HepG2 (cell line): Measurements from ENCODE around the gene KCNMA1. TPM values are rescaled to one million over a fixed set of nuclear protein-coding genes. Genes with fewer than 3 reads are reported as not detected.

ENCODE experiments used
- ATAC-seq: fragments of 200-7000 bp; cut with Tn5 transposase; 3 replicates; pipeline ENCODE4 v1.9.1; 2020; ENCODE audit warnings: mild to moderate bottlenecking, moderate library complexity
- BruUV-seq: library from RNA; stranded (reverse); fragments of 400-500 nt; replicated peaks from 2 replicates; lab custom pipeline; 2021; lab: Mats Ljungman, UMichigan
- CTCF ChIA-PET: fragments of 300-600 bp; formaldehyde crosslinking; extraction: SDS; loops from one replicate; lab custom pipeline; 2021; ENCODE audit warnings: low total read pairs, inconsistent platforms, low intra/inter-chr PET ratio; lab: Yijun Ruan, JAX
- POLR2A ChIA-PET: fragments of 350-600 bp; sonication (Branson Sonifier 250); formaldehyde crosslinking; loops from one replicate; lab custom pipeline; 2020; ENCODE audit warnings: antibody characterized with exemption, inconsistent platforms; lab: Yijun Ruan, JAX
- DNase-seq: peaks from one replicate; pipeline ENCODE4 v3.0.0-alpha.2; 2015; ENCODE audit warnings: low spot score
- FAIRE-seq: peaks from 3 replicates; lab custom pipeline; 2011; peaks lifted over from hg19 to GRCh38; lab: Jason Lieb, UNC
- H2AFZ ChIP-seq: one replicate; pipeline ENCODE4 v1.6.1; 2011; ENCODE audit warnings: low read length, inconsistent platforms
- H3K27ac ChIP-seq: fragments of 300-600 bp; 3 replicates; pipeline ENCODE4 v1.8.0; 2011; ENCODE audit warnings: mixed run types, mild to moderate bottlenecking, mixed read lengths, low read length, inconsistent platforms; ENCODE audit not compliant: insufficient read depth; ENCODE audit errors: extremely low read length
- H3K27me3 ChIP-seq, 2 experiments: fragments of 200-600 bp in 1 of 2; 2 replicates in 1 of 2; 3 replicates in 1 of 2; pipeline versions ENCODE4 v1.6.0 to v1.8.0; 2011; ENCODE audit warnings: low read length in 2 of 2, mild to moderate bottlenecking in 2 of 2, moderate library complexity in 2 of 2, inconsistent platforms in 1 of 2; ENCODE audit not compliant: insufficient read depth in 2 of 2, control insufficient read depth in 1 of 2
- H3K36me3 ChIP-seq, 2 experiments: fragments of 200-600 bp in 1 of 2; replicated peaks in 1 of 2; 2 replicates in 1 of 2; 3 replicates in 1 of 2; pipeline versions ENCODE4 v1.5.1 to v1.8.0; 2011; ENCODE audit warnings: low read length in 2 of 2, inconsistent platforms in 1 of 2; ENCODE audit not compliant: insufficient read depth in 2 of 2, control insufficient read depth in 1 of 2
- H3K4me1 ChIP-seq: 2 replicates; pipeline ENCODE4 v1.5.1; 2012; ENCODE audit warnings: low read length, inconsistent platforms; ENCODE audit not compliant: insufficient read depth
- H3K4me2 ChIP-seq: 2 replicates; pipeline ENCODE4 v1.6.0; 2011; ENCODE audit warnings: low read depth, low read length, inconsistent platforms
- H3K4me3 ChIP-seq, 3 experiments: fragments of 200-600 bp in 1 of 3; sonication (generic), shearing (Covaris generic) in 1 of 3; replicated peaks in 1 of 3; 2 replicates each; pipeline ENCODE4 v1.5.1; 2011 to 2016; ENCODE audit warnings: low read length in 3 of 3, inconsistent platforms in 2 of 3, low read depth in 2 of 3, mild to moderate bottlenecking in 2 of 3, control low read depth in 1 of 3, mixed read lengths in 1 of 3; ENCODE audit not compliant: insufficient read depth in 1 of 3
- H3K79me2 ChIP-seq: one replicate; pipeline ENCODE4 v1.6.1; 2011; ENCODE audit warnings: low read length, inconsistent platforms; ENCODE audit not compliant: insufficient read depth
- H3K9ac ChIP-seq: 2 replicates; pipeline ENCODE4 v1.6.0; 2011; ENCODE audit warnings: mild to moderate bottlenecking, low read depth, low read length, inconsistent platforms; ENCODE audit not compliant: insufficient read depth
- H3K9me3 ChIP-seq: 2 replicates; pipeline ENCODE4 v1.5.1; 2012; ENCODE audit warnings: mild to moderate bottlenecking, low read length
- H4K20me1 ChIP-seq: 2 replicates; pipeline ENCODE4 v1.6.0; 2011; ENCODE audit warnings: inconsistent platforms, mild to moderate bottlenecking, low read length, moderate library complexity; ENCODE audit not compliant: insufficient read depth
- HCFC1 ChIP-seq: fragments of 150-350 bp; IDR thresholded peaks from 2 replicates; pipeline ENCODE4 v1.6.1; 2014; ENCODE audit warnings: low read depth, low read length
- MED1 ChIP-seq: sonication (generic); formaldehyde crosslinking; IDR thresholded peaks from 2 replicates; pipeline ENCODE4 v1.4.0; 2020; ENCODE audit warnings: missing genetic modification reagents
- MTA1 ChIP-seq: sonication (generic); formaldehyde crosslinking; IDR thresholded peaks from 2 replicates; pipeline ENCODE4 v1.4.0; 2020; ENCODE audit warnings: missing genetic modification reagents, mild to moderate bottlenecking, borderline replicate concordance
- PBX3 ChIP-seq: sonication (generic); formaldehyde crosslinking; IDR thresholded peaks from 2 replicates; pipeline ENCODE4 v1.8.1; 2023; ENCODE audit warnings: missing genetic modification reagents, inconsistent platforms, borderline replicate concordance
- THYN1 ChIP-seq: sonication (generic); formaldehyde crosslinking; IDR thresholded peaks from 2 replicates; pipeline ENCODE4 v1.8.1; 2023; ENCODE audit warnings: low read depth, mild to moderate bottlenecking, moderate library complexity, missing genetic modification reagents, borderline replicate concordance
- ZBTB26 ChIP-seq: IDR thresholded peaks from 2 replicates; pipeline ENCODE4 v1.6.1; 2016; ENCODE audit warnings: missing compliant biosample characterization, missing genetic modification reagents, borderline replicate concordance
- ZBTB34 ChIP-seq: sonication (generic); formaldehyde crosslinking; IDR thresholded peaks from 2 replicates; pipeline ENCODE4 v1.8.0; 2022; ENCODE audit warnings: mild to moderate bottlenecking, missing genetic modification reagents
- ZFP37 ChIP-seq: sonication (generic); formaldehyde crosslinking; IDR thresholded peaks from 2 replicates; pipeline ENCODE4 v1.4.0; 2020; ENCODE audit warnings: missing genetic modification reagents, borderline replicate concordance
- ZGPAT ChIP-seq: IDR thresholded peaks from 2 replicates; pipeline ENCODE4 v1.6.1; 2016; ENCODE audit warnings: mild to moderate bottlenecking
- ZNF512 ChIP-seq: sonication (generic); formaldehyde crosslinking; IDR thresholded peaks from 2 replicates; pipeline ENCODE4 v1.4.0; 2020; ENCODE audit warnings: mild to moderate bottlenecking, missing genetic modification reagents
- ZNF713 ChIP-seq: sonication (generic); formaldehyde crosslinking; IDR thresholded peaks from 2 replicates; pipeline ENCODE4 v1.4.0; 2020; ENCODE audit warnings: mild to moderate bottlenecking, missing genetic modification reagents
- ZNF879 ChIP-seq: sonication (generic); formaldehyde crosslinking; IDR thresholded peaks from 2 replicates; pipeline ENCODE4 v1.8.1; 2023; ENCODE audit warnings: missing genetic modification reagents
- ZSCAN22 ChIP-seq: sonication (generic); formaldehyde crosslinking; IDR thresholded peaks from 2 replicates; pipeline ENCODE4 v1.4.0; 2020; ENCODE audit warnings: mild to moderate bottlenecking, missing genetic modification reagents
- ZXDC ChIP-seq: sonication (generic); formaldehyde crosslinking; IDR thresholded peaks from 2 replicates; pipeline ENCODE4 v1.5.0; 2020; ENCODE audit warnings: mild to moderate bottlenecking, missing genetic modification reagents
- WGBS: methylation state at CpG from one replicate; pipeline ENCODE4 v1.1.6; 2017; ENCODE audit warnings: low lambda C conversion rate; 5-methylcytosine and 5-hydroxymethylcytosine counted together
- in situ Hi-C: cut with HindIII; loops from 2 replicates; pipeline ENCODE4 v1.10.0; 2017; ENCODE audit warnings: low pct_unique_long_range_greater_than_20kb; ENCODE audit not compliant: extremely low pct_ligation_motif_present
- intact Hi-C: fragments of 100-400 bp; cut with micrococcal nuclease; formaldehyde crosslinking; loops from one replicate; pipeline ENCODE4 v1.10.0; 2022; ENCODE audit not compliant: unreplicated experiment
- polyA plus RNA-seq, 8 experiments: library from polyadenylated mRNA; depleted of rRNA in 3 of 8; stranded (reverse) in 7 of 8; unstranded in 1 of 8; fragments of >200 nt; fragmentation: Illumina TruSeq in 4 of 8; extraction: Trizol in 4 of 8; gene quantifications; 2 replicates each; pipeline versions ENCODE4 v1.2.1 to v1.2.3, GENCODE V29; 2011 to 2016; ENCODE audit warnings: low read depth in 4 of 8, missing spikeins in 1 of 8, mixed read lengths in 1 of 8; ENCODE audit not compliant: insufficient read depth in 1 of 8
- total RNA-seq, 5 experiments: library from RNA; depleted of rRNA; stranded (reverse); fragments of >200 nt; fragmentation: Illumina TruSeq; extraction: Trizol; gene quantifications; 2 replicates each; pipeline ENCODE4 v1.2.3, GENCODE V29; 2016; ENCODE audit warnings: low read depth in 1 of 5

Gene KCNMA1
- total and polyA plus RNA-seq, 2 of the 13 experiments (the other 11 are each of a cell fraction or from before 2014, with no cell fraction given) = 0.02 TPM; not detected in 1

GRCh38 chr10:77582710-77583115 is 54.9 kb downstream of the KCNMA1 start (continued):
- no peak for TF ChIP-seq THYN1
- no peak for TF ChIP-seq MED1
- TF ChIP-seq ZSCAN22 (CRISPR knock-in tag) = no peak
- no peak for TF ChIP-seq ZXDC (CRISPR knock-in tag)
- no peak for TF ChIP-seq ZBTB34 (CRISPR knock-in tag)

- Histone ChIP-seq H3K27ac (no peak overlapping the region), H3K9me3 (no peaks in the 10 kb centered on the region), H3K27me3 (peaks cover 0 to 2% of the 10 kb centered on the region in 2 experiments; a peak in 1 of 5 replicates), H3K79me2 (no peaks in the 10 kb centered on the region), H3K9ac (no peak overlapping the region), H3K4me2 (no peak overlapping the region), H3K36me3 (no peaks in the 10 kb centered on the region), H2AFZ (no peak overlapping the region), H3K4me1 (peaks cover 8% of the 10 kb centered on the region; the same call in 1 of the 2 replicates), H4K20me1 (no peaks in the 10 kb centered on the region), H3K4me3 (no peak overlapping the region)
- POLR2A ChIA-PET = no interaction called here
- WGBS = 79% methylated on average over 4 of the region's 4 CpGs
- CTCF ChIA-PET = no interaction called here
- DNase-seq (no peak), FAIRE-seq (no peak), ATAC-seq (no peak)
- in situ Hi-C loops (no loop called here), intact Hi-C loops (no loop called here)
- BruUV-seq = no TSS peak
- TF ChIP-seq ZBTB26 = no peak
- TF ChIP-seq MTA1 = no peak
- TF ChIP-seq PBX3 = no peak
- no peak for TF ChIP-seq ZNF512
- no peak for TF ChIP-seq HCFC1
- no peak for TF ChIP-seq ZNF713 (CRISPR knock-in tag)
- no peak for TF ChIP-seq ZNF879 (CRISPR knock-in tag)
- no peak for TF ChIP-seq ZGPAT (CRISPR knock-in tag)
- no peak for TF ChIP-seq ZFP37 (CRISPR knock-in tag)
Observed at GRCh38 chr10:77581738-77582137, 55.9 kb downstream of the KCNMA1 start.
